Stimulated activated effector memory CD8-positive, alpha-beta T cell treated with anti-CD3 and anti-CD28 coated beads, Interleukin-12 subunit alpha, Interleukin-12 subunit beta, amount 100 ng/mL, for 72 hours (primary cell): ENCODE results near the gene CDK9.
"Not testable (repeated sequence)": the region's sequence is repeated elsewhere in the genome, so short reads cannot be mapped to it uniquely, and the experiment has no call there.

Experiments
- ATAC-seq: fragments of 150-1000 bp; cut with Tn5 transposase; 2 replicates; pipeline ENCODE4 v1.10.0; 2021
- DNase-seq, 2 donors: peaks; one replicate each; pipeline ENCODE4 v3.0.0; 2021 to 2022; ENCODE audit warnings: low spot score in 2 of 2
- H3K27ac Mint-ChIP-seq: one replicate; pipeline ENCODE4 v1.8.0; 2022; ENCODE audit warnings: mild to moderate bottlenecking, mixed read lengths
- H3K36me3 Mint-ChIP-seq: one replicate; pipeline ENCODE4 v1.8.0; 2022; ENCODE audit warnings: mild to moderate bottlenecking, mixed read lengths
- H3K4me1 Mint-ChIP-seq: one replicate; pipeline ENCODE4 v1.8.0; 2022; ENCODE audit warnings: mixed read lengths
- H3K4me3 Mint-ChIP-seq: one replicate; pipeline ENCODE4 v1.8.0; 2022; ENCODE audit warnings: mild to moderate bottlenecking, mixed read lengths
- H3K9me3 Mint-ChIP-seq: one replicate; pipeline ENCODE4 v1.8.0; 2022; ENCODE audit warnings: mixed read lengths

The CDK9 gene

GRCh38 chr9:127755061-127756060, 30.5 kb upstream of the CDK9 start:
- H3K4me3 Mint-ChIP-seq, result no peak overlapping the region
- DNase-seq (no peak), ATAC-seq (no peak)
- H3K9me3 Mint-ChIP-seq, result no peaks in the 10 kb centered on the region
- peaks cover 21% of the 10 kb centered on the region for H3K4me1 Mint-ChIP-seq
- H3K36me3 Mint-ChIP-seq, result peaks cover 79% of the 10 kb centered on the region
- H3K27ac Mint-ChIP-seq, result no peak overlapping the region

GRCh38 chr9:127756233-127756632, 29.6 kb upstream of the CDK9 start:
- no peak for ATAC-seq
- DNase-seq, result no peak
- Mint-ChIP-seq H3K4me1 (peaks cover 20% of the 10 kb centered on the region), H3K36me3 (peaks cover 79% of the 10 kb centered on the region), H3K4me3 (no peak overlapping the region), H3K9me3 (no peaks in the 10 kb centered on the region), H3K27ac (no peak overlapping the region)

- not testable (repeated sequence) for H3K9me3 Mint-ChIP-seq, DNase-seq, ATAC-seq, H3K27ac Mint-ChIP-seq, H3K4me3 Mint-ChIP-seq
- H3K4me1 Mint-ChIP-seq, result peaks cover 15% of the 10 kb centered on the region
- H3K36me3 Mint-ChIP-seq, result peaks cover 82% of the 10 kb centered on the region
These were observed 29.1 kb upstream of the CDK9 start for GRCh38 chr9:127756776-127757175.

- ATAC-seq (no peak), DNase-seq (no peak)
- Mint-ChIP-seq H3K4me3 (no peak overlapping the region), H3K36me3 (peaks cover 85% of the 10 kb centered on the region), H3K27ac (peak overlapping the region; percentile 85), H3K9me3 (no peaks in the 10 kb centered on the region), H3K4me1 (peaks cover 25% of the 10 kb centered on the region)
These were observed 27.0 kb upstream of the CDK9 start for GRCh38 chr9:127758843-127759242.

GRCh38 chr9:127761061-127761460, 24.8 kb upstream of the CDK9 start:
- peaks cover 98% of the 10 kb centered on the region for H3K36me3 Mint-ChIP-seq
- ATAC-seq, result no peak
- peaks cover 47% of the 10 kb centered on the region for H3K4me1 Mint-ChIP-seq

GRCh38 chr9:127761491-127761956, 24.3 kb upstream of the CDK9 start:
- H3K9me3 Mint-ChIP-seq, result no peaks in the 10 kb centered on the region
- peaks cover 98% of the 10 kb centered on the region for H3K36me3 Mint-ChIP-seq
- DNase-seq, result no peak
- ATAC-seq, result no peak
- H3K4me3 Mint-ChIP-seq, result no peak overlapping the region
- peak overlapping the region; percentile 85 for H3K27ac Mint-ChIP-seq
- peaks cover 52% of the 10 kb centered on the region for H3K4me1 Mint-ChIP-seq

More at GRCh38 chr9:127761061-127761460, 24.8 kb upstream of the CDK9 start:
- Mint-ChIP-seq H3K9me3 (no peaks in the 10 kb centered on the region), H3K4me3 (no peak overlapping the region), H3K27ac (peak overlapping the region; percentile 85)
- DNase-seq, result no peak

GRCh38 chr9:127762111-127762676, 23.6 kb upstream of the CDK9 start:
- no peak for DNase-seq
- peaks cover 98% of the 10 kb centered on the region for H3K36me3 Mint-ChIP-seq
- ATAC-seq, result no peak
- H3K4me1 Mint-ChIP-seq, result peaks cover 59% of the 10 kb centered on the region
- no peak overlapping the region for H3K4me3 Mint-ChIP-seq
- no peaks in the 10 kb centered on the region for H3K9me3 Mint-ChIP-seq
- peak overlapping the region; percentile 85 for H3K27ac Mint-ChIP-seq

GRCh38 chr9:127763918-127764384, 21.9 kb upstream of the CDK9 start:
- Mint-ChIP-seq H3K27ac (peak overlapping the region; percentile 85), H3K4me1 (peaks cover 69% of the 10 kb centered on the region), H3K4me3 (no peak overlapping the region), H3K9me3 (no peaks in the 10 kb centered on the region), H3K36me3 (peaks cover 94% of the 10 kb centered on the region)
- peak; percentile 74 for ATAC-seq
- DNase-seq, result no peak

- no peaks in the 10 kb centered on the region for H3K9me3 Mint-ChIP-seq
- peaks cover 91% of the 10 kb centered on the region for H3K36me3 Mint-ChIP-seq
- H3K4me3 Mint-ChIP-seq, result no peak overlapping the region
- ATAC-seq (no peak), DNase-seq (no peak)
- H3K27ac Mint-ChIP-seq, result peak overlapping the region; percentile 97
- peaks cover 81% of the 10 kb centered on the region for H3K4me1 Mint-ChIP-seq
These were observed 20.4 kb upstream of the CDK9 start for GRCh38 chr9:127765418-127765817.

GRCh38 chr9:127767410-127767809, 18.4 kb upstream of the CDK9 start:
- H3K4me3 Mint-ChIP-seq, result peak overlapping the region; percentile 73
- H3K9me3 Mint-ChIP-seq, result no peaks in the 10 kb centered on the region
- H3K4me1 Mint-ChIP-seq, result peaks cover 86% of the 10 kb centered on the region
- peak overlapping the region; percentile 97 for H3K27ac Mint-ChIP-seq
- peaks cover 91% of the 10 kb centered on the region for H3K36me3 Mint-ChIP-seq
- DNase-seq (no peak), ATAC-seq (no peak)

GRCh38 chr9:127767909-127768331, 17.9 kb upstream of the CDK9 start:
- peaks cover 91% of the 10 kb centered on the region for H3K36me3 Mint-ChIP-seq
- peak overlapping the region; percentile 73 for H3K4me3 Mint-ChIP-seq
- H3K27ac Mint-ChIP-seq, result peak overlapping the region; percentile 97
- DNase-seq (no peak), ATAC-seq (no peak)
- H3K4me1 Mint-ChIP-seq, result peaks cover 81% of the 10 kb centered on the region
- H3K9me3 Mint-ChIP-seq, result no peaks in the 10 kb centered on the region

- H3K27ac Mint-ChIP-seq, result peak overlapping the region; percentile 97
- H3K4me3 Mint-ChIP-seq, result peak overlapping the region; percentile 73
- ATAC-seq (no peak), DNase-seq (no peak)
- H3K36me3 Mint-ChIP-seq, result peaks cover 91% of the 10 kb centered on the region
- H3K9me3 Mint-ChIP-seq, result no peaks in the 10 kb centered on the region
- peaks cover 74% of the 10 kb centered on the region for H3K4me1 Mint-ChIP-seq
These were observed 17.1 kb upstream of the CDK9 start for GRCh38 chr9:127768698-127769097.

- Mint-ChIP-seq H3K36me3 (peaks cover 91% of the 10 kb centered on the region), H3K4me1 (peaks cover 74% of the 10 kb centered on the region), H3K9me3 (no peaks in the 10 kb centered on the region), H3K27ac (peak overlapping the region; percentile 97), H3K4me3 (peak overlapping the region; percentile 73)
- DNase-seq (no peak), ATAC-seq (no peak)
These were observed 16.7 kb upstream of the CDK9 start for GRCh38 chr9:127769101-127769500.

- peak overlapping the region; percentile 84 for H3K4me3 Mint-ChIP-seq
- H3K4me1 Mint-ChIP-seq, result peaks cover 73% of the 10 kb centered on the region
- no peaks in the 10 kb centered on the region for H3K9me3 Mint-ChIP-seq
- peaks cover 92% of the 10 kb centered on the region for H3K36me3 Mint-ChIP-seq
- no peak for ATAC-seq
- peak overlapping the region; percentile 97 for H3K27ac Mint-ChIP-seq
- no peak for DNase-seq
These were observed 15.8 kb upstream of the CDK9 start for GRCh38 chr9:127769929-127770582.

- Mint-ChIP-seq H3K9me3 (no peaks in the 10 kb centered on the region), H3K36me3 (peaks cover 90% of the 10 kb centered on the region), H3K4me1 (peaks cover 68% of the 10 kb centered on the region), H3K27ac (peak overlapping the region; percentile 97), H3K4me3 (peak overlapping the region; percentile 84)
- no peak for ATAC-seq
- no peak for DNase-seq
These were observed 15.3 kb upstream of the CDK9 start for GRCh38 chr9:127770583-127770904.
